Esophagus (tissue), 2 donors: ENCODE measurements around the gene NAA40. TPM values are rescaled to one million over a fixed set of nuclear protein-coding genes. Genes with fewer than 3 reads are reported as not detected.
A peak's percentile ranks its signal among the peaks of the same experiment; 100 is the strongest.

Source experiments
- H3K27ac ChIP-seq, 2 donors: one replicate each; pipeline ENCODE4 v1.5.1; 2013; ENCODE audit warnings: low read depth in 2 of 2, mild to moderate bottlenecking in 2 of 2, inconsistent platforms in 1 of 2, low read length in 1 of 2, moderate library complexity in 1 of 2
- H3K27me3 ChIP-seq, 2 donors: one replicate each; pipeline ENCODE4 v1.6.1; 2013; ENCODE audit warnings: low read length in 2 of 2, control low read depth in 1 of 2, mild to moderate bottlenecking in 1 of 2; ENCODE audit not compliant: insufficient read depth in 2 of 2, control insufficient read depth in 1 of 2
- H3K36me3 ChIP-seq, 2 donors: one replicate each; pipeline ENCODE4 v1.6.1; 2013; ENCODE audit warnings: low read length in 1 of 2; ENCODE audit not compliant: control insufficient read depth in 2 of 2, insufficient read depth in 2 of 2
- H3K4me1 ChIP-seq, 2 donors: one replicate each; pipeline ENCODE4 v1.6.1; 2013; ENCODE audit warnings: low read length in 1 of 2; ENCODE audit not compliant: control insufficient read depth in 2 of 2, insufficient read depth in 2 of 2
- H3K4me3 ChIP-seq, 2 donors: one replicate each; pipeline ENCODE4 v1.5.1; 2013; ENCODE audit warnings: low read length in 2 of 2, mild to moderate bottlenecking in 2 of 2, low read depth in 1 of 2, moderate library complexity in 1 of 2
- H3K9me3 ChIP-seq, 2 donors: one replicate each; pipeline ENCODE4 v1.6.1; 2013; ENCODE audit warnings: mild to moderate bottlenecking in 2 of 2, low read depth in 1 of 2, low read length in 1 of 2, moderate library complexity in 1 of 2; ENCODE audit not compliant: control insufficient read depth in 2 of 2, insufficient read depth in 1 of 2
- WGBS, 2 donors: extraction: QIAGEN DNeasy Blood & Tissue Kit; methylation state at CpG; one replicate each; pipeline ENCODE4 v1.1.7; 2013; 5-methylcytosine and 5-hydroxymethylcytosine counted together
- polyA plus RNA-seq, 2 donors: library from polyadenylated mRNA; stranded (reverse); fragments of 200-250 nt; gene quantifications; one replicate each; pipeline ENCODE4 v1.2.3, GENCODE V29; 2013
- donor health status: healthy with polysubstance abuse.
- donor health status: Bipolar disorder and iron deficiency.

NAA40 gene
- polyA plus RNA-seq, 2 donors = 8.5 to 11.8 TPM

GRCh38 chr11:63918507-63919191 is 20.2 kb upstream of the NAA40 start:
- H3K27ac ChIP-seq = peak overlapping the region; percentile 65 to 66
- no peak overlapping the region for H3K4me3 ChIP-seq
- peaks cover 19 to 24% of the 10 kb centered on the region in 2 donors for H3K4me1 ChIP-seq
- H3K9me3 ChIP-seq = no peaks in the 10 kb centered on the region
- WGBS, 2 donors = 44 to 50% methylated on average over 9 of the region's 9 CpGs
- H3K27me3 ChIP-seq = no peaks in the 10 kb centered on the region
- no peaks in the 10 kb centered on the region for H3K36me3 ChIP-seq

GRCh38 chr11:63919267-63920125 is 19.3 kb upstream of the NAA40 start:
- H3K4me1 ChIP-seq = peaks cover 19 to 24% of the 10 kb centered on the region in 2 donors
- H3K27ac ChIP-seq = peak overlapping the region; percentile 40 to 50
- no peaks in the 10 kb centered on the region for H3K27me3 ChIP-seq
- peak overlapping the region in 1 of 2 donors; percentile 7 for H3K4me3 ChIP-seq
- H3K9me3 ChIP-seq = no peaks in the 10 kb centered on the region
- no peaks in the 10 kb centered on the region for H3K36me3 ChIP-seq
- 17 to 24% methylated on average over 37 to 41 of the region's 41 CpGs for WGBS, 2 donors

DNA sequence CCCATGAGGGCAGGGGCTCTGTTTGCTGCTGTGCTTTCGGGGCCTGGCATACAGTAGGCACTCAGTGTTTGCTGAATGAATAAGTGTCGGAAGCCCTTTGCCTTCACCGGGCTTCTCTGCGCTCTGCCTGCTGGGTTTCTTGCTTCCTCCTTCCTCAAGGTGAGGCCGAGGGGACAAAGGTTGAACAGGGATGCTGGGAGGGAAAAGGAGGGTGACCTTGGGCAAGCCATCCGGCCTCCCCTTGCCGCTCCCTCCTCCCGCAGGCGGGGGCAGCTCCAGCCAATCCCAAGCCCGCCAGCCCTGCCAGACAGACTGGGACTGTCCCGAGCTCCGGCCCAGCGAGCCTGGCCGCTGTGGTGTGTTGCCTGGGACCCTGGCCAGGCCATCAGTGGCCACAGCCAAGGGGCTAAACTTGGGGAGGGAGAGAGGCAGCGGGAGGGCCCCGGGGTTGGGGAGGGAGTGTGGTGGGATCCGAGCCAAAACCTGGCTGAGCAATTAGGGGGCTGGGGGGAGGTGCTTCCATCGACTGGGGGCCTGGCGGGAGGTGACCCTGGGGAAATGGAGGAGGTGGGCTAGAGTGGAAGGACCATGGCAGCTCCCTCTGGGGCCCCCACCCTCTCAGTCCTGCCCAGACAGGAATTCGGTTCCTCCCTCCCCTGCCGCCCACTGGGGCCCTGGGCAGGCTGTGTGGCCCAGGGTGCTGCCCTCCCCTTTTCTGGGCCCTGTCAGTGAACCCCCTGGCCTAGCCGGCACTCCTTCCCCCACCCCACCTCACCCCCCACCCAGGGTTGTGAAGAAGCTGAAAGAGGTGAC is 18.5 kb upstream of the NAA40 start:
- 35 to 49% methylated on average over 19 to 22 of the region's 22 CpGs for WGBS, 2 donors
- peaks cover 19 to 23% of the 10 kb centered on the region in 2 donors for H3K4me1 ChIP-seq
- H3K4me3 ChIP-seq = no peak overlapping the region

GRCh38 chr11:63920939-63921417 is 17.8 kb upstream of the NAA40 start:
- no peak overlapping the region for H3K4me3 ChIP-seq
- H3K27ac ChIP-seq = no peak overlapping the region
- H3K9me3 ChIP-seq = no peaks in the 10 kb centered on the region
- WGBS, 2 donors = 60 to 64% methylated on average over 14 of the region's 14 CpGs
- no peaks in the 10 kb centered on the region for H3K27me3 ChIP-seq
- no peaks in the 10 kb centered on the region for H3K36me3 ChIP-seq
- peaks cover 18 to 19% of the 10 kb centered on the region in 2 donors for H3K4me1 ChIP-seq

More for the DNA sequence above, 18.5 kb upstream of the NAA40 start:
- Histone ChIP-seq H3K9me3 (no peaks in the 10 kb centered on the region), H3K36me3 (no peaks in the 10 kb centered on the region), H3K27me3 (no peaks in the 10 kb centered on the region), H3K27ac (peak overlapping the region; percentile 18 to 40)

- Histone ChIP-seq H3K27me3 (no peaks in the 10 kb centered on the region), H3K9me3 (no peaks in the 10 kb centered on the region), H3K36me3 (no peaks in the 10 kb centered on the region), H3K4me1 (peaks cover 9% of the 10 kb centered on the region in 2 donors), H3K4me3 (no peak overlapping the region), H3K27ac (no peak overlapping the region)
- 61 to 71% methylated on average over 2 of the region's 2 CpGs for WGBS, 2 donors
Measured at GRCh38 chr11:63922673-63923192, 16.1 kb upstream of the NAA40 start.

GRCh38 chr11:63923319-63923718 is 15.5 kb upstream of the NAA40 start:
- no peaks in the 10 kb centered on the region for H3K36me3 ChIP-seq
- H3K9me3 ChIP-seq = no peaks in the 10 kb centered on the region
- WGBS, 2 donors = 54 to 59% methylated on average over 4 of the region's 4 CpGs
- peaks cover 6 to 9% of the 10 kb centered on the region in 2 donors for H3K4me1 ChIP-seq
- H3K27me3 ChIP-seq = no peaks in the 10 kb centered on the region
- no peak overlapping the region for H3K27ac ChIP-seq
- H3K4me3 ChIP-seq = no peak overlapping the region

GRCh38 chr11:63929616-63930015 is 9.2 kb upstream of the NAA40 start:
- 84 to 90% methylated on average over 5 of the region's 5 CpGs for WGBS, 2 donors
- Histone ChIP-seq H3K4me3 (no peak overlapping the region), H3K36me3 (no peaks in the 10 kb centered on the region), H3K9me3 (no peaks in the 10 kb centered on the region), H3K27ac (no peak overlapping the region), H3K4me1 (no peaks in the 10 kb centered on the region), H3K27me3 (no peaks in the 10 kb centered on the region)

- Histone ChIP-seq H3K36me3 (no peaks in the 10 kb centered on the region), H3K27me3 (no peaks in the 10 kb centered on the region), H3K27ac (no peak overlapping the region), H3K9me3 (no peaks in the 10 kb centered on the region), H3K4me1 (no peaks in the 10 kb centered on the region), H3K4me3 (no peak overlapping the region)
- 68 to 74% methylated on average over 6 of the region's 6 CpGs for WGBS, 2 donors
Measured at GRCh38 chr11:63931045-63931444, 7.8 kb upstream of the NAA40 start.

DNA sequence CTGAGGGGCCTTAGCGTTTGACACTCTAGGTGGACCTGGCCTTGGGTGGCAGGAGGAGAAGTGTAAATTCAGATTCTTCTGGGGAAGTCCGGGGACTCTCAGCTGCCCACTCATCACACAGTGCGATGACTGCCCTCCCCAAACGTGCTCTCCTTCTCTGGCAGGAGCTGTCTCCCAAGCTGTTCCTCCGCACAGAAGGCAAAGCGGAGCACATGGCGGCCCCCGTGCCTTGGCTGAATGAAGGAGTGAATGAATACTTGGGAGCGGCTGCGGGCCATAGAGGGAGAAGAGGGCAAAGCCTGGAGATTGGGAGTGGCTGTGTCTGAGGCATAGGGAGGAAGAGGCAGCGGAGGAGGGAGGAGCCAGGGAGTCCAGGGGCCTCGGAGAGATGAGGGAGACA is 6.9 kb upstream of the NAA40 start:
- Histone ChIP-seq H3K4me3 (no peak overlapping the region), H3K9me3 (no peaks in the 10 kb centered on the region)
- 80 to 81% methylated on average over 12 of the region's 12 CpGs for WGBS, 2 donors

More for the DNA sequence above, 6.9 kb upstream of the NAA40 start:
- Histone ChIP-seq H3K27ac (no peak overlapping the region), H3K27me3 (no peaks in the 10 kb centered on the region), H3K4me1 (no peaks in the 10 kb centered on the region), H3K36me3 (no peaks in the 10 kb centered on the region)
